ENCODE data around the gene PPP1R1C.

Gene PPP1R1C

GRCh38 chr2:182077448-182078142, 91.9 kb downstream of the PPP1R1C start:
- ChIA-PET POLR2A (ENCODE audit: low non-redundant PET) (no interaction called here), CTCF (interaction anchor here (0.5 to 2.0 kb wide), 11 partner anchors 9 to 1954 kb away, joined by 3 to 13 read pairs (median 4); no protein-coding TSS in a partner anchor)
- no peak overlapping the region for H3K27ac ChIP-seq
- peak; percentile 79 for TF ChIP-seq CTCF (conservative IDR thresholded peaks at IDR 0.05; ENCODE audit: low read depth)
- peak; percentile 41 for DNase-seq (ENCODE audit: low spot score)

- H3K27ac ChIP-seq, result no peak overlapping the region
- ChIA-PET CTCF (interaction anchor here (1.2 kb wide), 1 partner anchor 336 kb away, joined by 6 read pairs; no protein-coding TSS in a partner anchor), POLR2A (ENCODE audit: low non-redundant PET) (no interaction called here)
- no peak for TF ChIP-seq CTCF (conservative IDR thresholded peaks at IDR 0.05; ENCODE audit: low read depth)
- DNase-seq (ENCODE audit: low spot score), result no peak
Observed at GRCh38 chr2:182078988-182079602, 93.4 kb downstream of the PPP1R1C start.

GRCh38 chr2:182080493-182080892, 94.8 kb downstream of the PPP1R1C start:
- CTCF ChIA-PET, result no interaction called here

GRCh38 chr2:182081602-182082260, 96.1 kb downstream of the PPP1R1C start:
- DNase-seq (ENCODE audit: low spot score), result no peak
- CTCF ChIA-PET, result no interaction called here
- POLR2A ChIA-PET (ENCODE audit: low non-redundant PET), result no interaction called here
- H3K27ac ChIP-seq, result no peak overlapping the region
- no peak for TF ChIP-seq CTCF (conservative IDR thresholded peaks at IDR 0.05; ENCODE audit: low read depth)

More at GRCh38 chr2:182080493-182080892, 94.8 kb downstream of the PPP1R1C start:
- no peak for TF ChIP-seq CTCF (conservative IDR thresholded peaks at IDR 0.05; ENCODE audit: low read depth)
- no peak overlapping the region for H3K27ac ChIP-seq
- DNase-seq (ENCODE audit: low spot score), result no peak
- POLR2A ChIA-PET (ENCODE audit: low non-redundant PET), result no interaction called here

GRCh38 chr2:182088681-182089320, 103.1 kb downstream of the PPP1R1C start:
- CTCF ChIA-PET, result no interaction called here

More at GRCh38 chr2:182088681-182089320, 103.1 kb downstream of the PPP1R1C start:
- no peak for DNase-seq (ENCODE audit: low spot score)
- TF ChIP-seq CTCF (conservative IDR thresholded peaks at IDR 0.05; ENCODE audit: low read depth), result no peak
- H3K27ac ChIP-seq, result no peak overlapping the region
- POLR2A ChIA-PET (ENCODE audit: low non-redundant PET), result no interaction called here
